ENCODE measurements around the gene AHI1.

The AHI1 gene

GRCh38 chr6:135323979-135324378 is 173.6 kb downstream of the AHI1 start:
- DNase-seq, result no peak

GRCh38 chr6:135323202-135323668 is 174.3 kb downstream of the AHI1 start:
- DNase-seq, result no peak

GRCh38 chr6:135322427-135323201 is 174.9 kb downstream of the AHI1 start:
- DNase-seq, result no peak

- DNase-seq, result no peak
These were observed 176.6 kb downstream of the AHI1 start for GRCh38 chr6:135320721-135321621.

GRCh38 chr6:135319819-135320218 is 177.7 kb downstream of the AHI1 start:
- no peak for DNase-seq

- no peak for DNase-seq
These were observed 178.6 kb downstream of the AHI1 start for GRCh38 chr6:135318738-135319469.

- no peak for DNase-seq
These were observed 183.0 kb downstream of the AHI1 start for GRCh38 chr6:135314543-135314942.

GRCh38 chr6:135311446-135312200 is 185.9 kb downstream of the AHI1 start:
- no peak for DNase-seq

- no peak for DNase-seq
These were observed 187.2 kb downstream of the AHI1 start for GRCh38 chr6:135310291-135310690.

- DNase-seq, result no peak
These were observed 190.7 kb downstream of the AHI1 start for GRCh38 chr6:135306740-135307420.

GRCh38 chr6:135306166-135306565 is 191.4 kb downstream of the AHI1 start:
- DNase-seq, result no peak

- no peak for DNase-seq
These were observed 191.9 kb downstream of the AHI1 start for GRCh38 chr6:135305684-135306083.

GRCh38 chr6:135304883-135305282 is 192.7 kb downstream of the AHI1 start:
- DNase-seq, result no peak

- no peak for DNase-seq
These were observed 196.2 kb downstream of the AHI1 start for GRCh38 chr6:135301304-135301703.

- DNase-seq, result no peak
These were observed 197.0 kb downstream of the AHI1 start for GRCh38 chr6:135300576-135300975.

GRCh38 chr6:135299256-135299655 is 198.3 kb downstream of the AHI1 start:
- no peak for DNase-seq

- no peak for DNase-seq
These were observed 199.1 kb downstream of the AHI1 start for GRCh38 chr6:135298455-135298854.

GRCh38 chr6:135296715-135297114 is 200.8 kb downstream of the AHI1 start:
- no peak for DNase-seq

GRCh38 chr6:135295085-135295484 is 202.5 kb downstream of the AHI1 start:
- no peak for DNase-seq

- no peak for DNase-seq
These were observed 206.1 kb downstream of the AHI1 start for GRCh38 chr6:135291288-135292076.

GRCh38 chr6:135289816-135290215 is 207.7 kb downstream of the AHI1 start:
- DNase-seq, result no peak
